ENCODE data around the gene OCRL.
"Not testable (repeated sequence)": the region's sequence is repeated elsewhere in the genome, so short reads cannot be mapped to it uniquely, and the experiment has no call there.

The OCRL gene

DNA sequence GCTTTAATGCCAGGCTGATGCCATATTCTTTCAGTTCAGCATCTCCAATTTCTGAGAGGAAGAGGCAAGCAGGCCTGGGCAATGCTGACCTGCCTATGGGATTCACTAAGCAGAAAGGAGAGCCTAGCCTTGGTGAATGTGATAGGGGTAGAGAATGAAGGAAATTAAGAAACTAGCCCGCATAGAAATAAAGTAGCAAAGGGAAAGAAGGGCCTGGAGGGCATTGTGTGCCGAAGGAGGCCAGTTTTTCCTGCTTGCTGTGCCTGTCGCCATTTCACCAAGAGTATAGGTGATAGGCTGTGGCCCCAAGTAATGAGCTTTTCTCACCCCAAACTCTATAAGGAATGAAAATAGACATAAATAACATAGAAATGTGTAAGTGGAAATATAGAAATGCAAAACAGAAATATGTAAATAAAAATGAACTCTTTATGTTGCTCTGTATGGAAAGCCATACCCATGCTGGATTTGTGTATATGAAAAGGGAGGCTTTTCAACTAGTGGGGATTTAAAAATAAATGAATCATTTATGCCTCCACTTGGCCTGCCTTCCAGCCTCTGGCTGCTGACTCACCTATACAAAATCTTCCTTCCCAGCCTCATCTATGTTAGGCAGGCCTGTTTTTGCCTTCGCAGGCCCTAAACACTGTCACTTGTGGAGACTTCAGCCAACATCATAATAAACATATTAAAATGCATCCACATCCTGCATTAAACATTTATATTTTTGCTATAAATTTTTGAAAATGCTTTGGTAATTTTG is 5.1 kb upstream of the OCRL start:
- peak; percentile 23 for DNase-seq (ENCODE audit: low spot score)

DNA sequence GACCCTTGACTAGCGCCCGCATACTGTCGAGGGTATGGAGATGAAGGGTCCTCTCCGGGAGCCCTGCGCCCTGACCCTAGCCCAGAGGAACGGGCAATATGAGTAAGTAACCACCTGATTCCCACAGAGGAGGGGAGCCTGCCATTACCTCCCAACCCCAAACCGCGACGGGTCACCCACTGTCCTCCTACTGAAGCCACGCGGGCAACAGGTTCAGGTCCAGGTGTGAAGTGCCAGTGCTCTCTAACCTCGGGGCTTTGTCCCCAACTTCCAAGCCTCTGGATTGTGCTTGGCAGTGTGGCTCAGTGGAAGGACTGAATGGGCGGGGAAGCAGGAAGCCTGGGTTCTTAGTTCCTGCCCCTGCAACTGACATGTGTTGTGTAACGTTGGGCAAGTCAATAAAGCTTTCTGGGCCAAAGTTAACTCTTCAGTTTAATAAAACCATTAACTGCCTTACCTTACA is 694 bp downstream of the OCRL start:
- DNase-seq (ENCODE audit: low spot score) = no peak

DNA sequence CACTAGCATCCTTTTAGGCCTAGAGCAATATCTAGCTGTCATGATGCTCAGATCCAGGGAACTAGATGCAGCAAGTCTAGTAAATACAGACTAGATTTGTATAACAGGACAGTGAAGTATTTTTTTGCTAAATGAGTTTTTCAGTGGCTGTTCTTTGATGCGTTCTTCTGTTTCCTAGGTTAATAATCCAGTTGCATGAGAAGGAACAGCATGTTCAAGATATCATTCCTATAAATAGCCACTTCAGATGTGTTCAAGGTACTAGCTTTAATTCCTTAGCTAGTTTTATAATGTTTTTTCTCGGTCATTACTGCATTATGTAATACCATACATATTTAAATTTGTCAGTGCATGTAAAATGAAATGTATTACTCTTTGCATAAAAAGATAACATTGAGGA is 4.7 kb downstream of the OCRL start:
- no peak for DNase-seq (ENCODE audit: low spot score)

DNA sequence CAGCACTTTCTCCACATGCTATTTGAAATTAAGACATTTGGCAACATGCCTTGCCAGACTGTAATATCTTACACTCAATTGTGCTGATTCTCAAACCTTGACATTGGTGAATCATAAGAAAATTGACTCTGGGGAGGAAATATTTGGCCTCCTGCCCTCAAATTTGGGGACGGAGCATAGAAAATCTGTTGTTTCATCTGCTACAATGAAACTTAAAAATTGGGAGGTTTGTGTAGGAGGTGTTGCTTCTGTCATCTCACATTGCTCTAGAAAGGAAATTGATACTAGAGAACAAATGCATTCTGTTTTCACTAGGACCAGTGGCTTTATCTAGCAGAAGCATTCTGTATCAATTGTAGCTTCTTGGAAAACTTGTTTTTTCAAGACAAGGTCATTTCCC is 5.3 kb downstream of the OCRL start:
- DNase-seq (ENCODE audit: low spot score) = no peak

DNA sequence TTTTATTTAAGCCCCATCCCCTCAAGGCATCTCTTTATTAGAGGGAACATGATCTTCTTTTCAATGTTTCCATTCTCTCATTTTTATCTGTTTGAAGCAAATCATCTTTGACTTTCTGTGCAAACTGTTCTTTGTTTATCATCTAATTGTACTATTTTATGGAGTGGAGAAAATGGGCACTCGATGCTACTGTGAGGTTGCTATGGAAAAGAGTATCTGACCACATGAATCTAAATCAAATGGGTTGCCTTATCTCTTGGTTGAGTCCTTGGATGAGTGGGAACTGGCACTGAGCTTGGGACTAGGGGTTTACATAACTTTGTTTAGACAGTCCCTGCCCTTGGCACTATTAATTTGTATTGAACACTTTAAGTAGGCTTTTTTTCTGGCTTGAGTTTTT is 9.1 kb downstream of the OCRL start:
- DNase-seq (ENCODE audit: low spot score) = no peak

DNA sequence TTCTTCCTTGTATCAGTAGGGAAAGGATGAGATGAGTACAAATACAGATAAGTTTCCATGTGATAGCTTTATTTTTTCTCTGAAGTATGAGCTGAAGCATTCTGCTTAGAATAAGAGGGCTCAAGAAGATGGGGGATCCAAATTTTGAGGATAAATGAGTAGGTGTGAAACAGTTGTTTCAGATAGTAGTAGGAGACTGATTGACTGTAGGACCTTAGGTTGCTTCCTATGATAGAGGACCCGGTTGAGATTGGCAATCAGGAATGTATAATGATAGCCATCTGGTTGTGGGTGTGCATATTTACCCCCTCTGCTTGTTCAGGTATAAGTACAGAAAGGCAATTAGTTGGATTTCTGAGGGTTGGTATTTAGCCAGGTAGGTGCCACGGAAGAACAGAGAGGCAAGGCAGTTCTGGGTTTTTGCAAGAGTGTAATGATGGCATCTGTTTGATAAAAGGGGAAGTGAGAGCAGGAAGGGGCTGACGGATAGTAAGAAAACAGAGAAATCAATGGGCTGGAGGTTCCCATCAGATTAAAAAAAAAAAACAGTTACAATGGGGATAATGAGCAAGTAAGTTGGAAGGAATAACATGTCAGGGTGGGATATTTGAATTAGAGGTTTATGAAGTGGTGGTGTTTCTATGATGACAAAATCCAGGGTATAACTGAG is 13.7 kb downstream of the OCRL start:
- no peak for DNase-seq (ENCODE audit: low spot score)

DNA sequence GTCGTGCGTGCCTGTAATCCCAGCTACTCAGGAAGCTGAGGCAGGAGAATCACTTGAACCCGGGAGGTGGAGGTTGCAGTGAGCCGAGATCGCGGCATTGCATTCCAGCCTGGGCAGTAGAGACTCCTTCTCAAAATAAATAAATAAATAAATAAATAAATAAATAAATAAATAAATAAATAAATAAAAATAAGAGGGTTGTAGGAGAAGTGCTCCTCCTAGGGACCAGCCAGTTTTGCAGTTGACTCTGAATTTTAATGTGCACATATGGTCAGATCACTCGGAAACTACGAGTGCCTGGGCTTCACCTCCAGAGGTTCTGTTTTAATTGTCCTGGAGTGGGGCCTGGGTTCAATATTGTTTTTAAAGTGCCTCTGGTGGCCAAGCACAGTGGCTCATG is 14.8 kb downstream of the OCRL start:
- DNase-seq (ENCODE audit: low spot score) = not testable (repeated sequence)

DNA sequence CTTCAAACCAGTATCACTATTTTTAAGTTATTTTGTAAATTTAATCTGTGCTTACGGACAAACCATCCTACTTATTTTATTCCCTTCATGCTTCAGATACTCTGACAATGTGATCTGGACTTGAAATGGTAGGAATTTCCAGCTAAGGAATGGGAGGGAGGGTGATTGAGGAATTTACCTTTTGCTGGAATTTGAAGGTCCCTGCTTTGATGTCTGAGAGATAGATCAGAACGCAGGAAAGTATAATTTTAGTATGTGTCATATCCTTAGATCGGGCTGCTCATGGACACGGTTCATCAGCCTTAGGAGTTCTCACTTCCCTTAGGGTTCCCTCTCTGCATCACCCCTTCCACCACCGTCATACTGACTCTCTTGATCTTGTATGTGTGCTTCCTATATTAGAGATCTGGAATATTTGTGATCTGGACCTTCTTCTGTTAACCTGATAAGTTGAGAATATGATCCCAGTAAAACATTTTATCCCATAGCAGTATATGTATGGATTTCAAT is 16.8 kb downstream of the OCRL start:
- peak; percentile 66 for DNase-seq (ENCODE audit: low spot score)

DNA sequence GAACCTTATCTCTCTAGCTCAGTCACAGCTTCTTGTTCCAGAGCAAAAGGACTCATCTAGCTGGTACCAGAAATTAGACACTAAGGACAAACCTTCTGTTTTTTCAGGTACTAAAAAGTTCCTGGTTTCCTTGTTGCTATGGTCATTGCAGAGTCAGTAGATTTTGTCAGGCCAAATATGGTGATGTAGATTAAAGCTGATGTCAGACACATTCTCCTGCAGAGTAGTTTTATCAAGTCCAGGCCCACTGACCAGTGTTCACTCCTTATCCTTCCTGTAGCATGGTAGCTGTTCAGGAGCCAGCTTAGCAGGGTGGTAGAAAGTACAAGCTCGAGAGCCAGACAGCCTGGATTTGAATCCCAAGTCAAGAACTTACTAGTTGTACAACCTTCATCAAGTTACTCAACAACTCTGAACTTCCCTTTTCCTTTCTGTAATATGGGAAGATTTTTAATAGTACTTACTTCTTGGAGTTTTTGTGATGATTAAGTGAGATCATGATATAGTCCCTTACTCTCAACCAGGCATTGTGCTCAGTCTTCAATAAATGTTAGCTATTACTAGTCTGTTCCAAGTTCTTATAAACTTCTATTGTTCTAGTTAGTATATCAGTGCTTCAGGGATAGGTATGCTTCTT is 17.9 kb downstream of the OCRL start:
- peak; percentile 21 for DNase-seq (ENCODE audit: low spot score)

DNA sequence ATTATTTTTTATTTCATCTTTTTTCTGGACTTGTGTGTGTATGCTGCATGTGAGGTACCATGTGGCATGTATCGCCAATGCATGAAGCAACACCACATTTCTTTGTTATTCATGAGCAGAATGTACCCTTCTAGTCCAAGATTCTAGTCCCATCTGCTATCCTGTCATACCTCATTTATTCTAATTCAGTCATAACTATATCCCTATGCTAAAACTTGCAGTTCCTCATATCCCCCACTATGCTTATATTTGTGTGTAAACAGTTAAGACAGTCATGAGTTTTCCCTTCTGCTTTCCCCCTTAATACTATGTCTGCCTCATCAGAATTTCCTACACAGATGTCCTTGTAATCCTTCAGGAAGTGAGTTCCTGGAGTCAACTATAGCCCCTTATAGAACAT is 19.7 kb downstream of the OCRL start:
- DNase-seq (ENCODE audit: low spot score) = no peak

DNA sequence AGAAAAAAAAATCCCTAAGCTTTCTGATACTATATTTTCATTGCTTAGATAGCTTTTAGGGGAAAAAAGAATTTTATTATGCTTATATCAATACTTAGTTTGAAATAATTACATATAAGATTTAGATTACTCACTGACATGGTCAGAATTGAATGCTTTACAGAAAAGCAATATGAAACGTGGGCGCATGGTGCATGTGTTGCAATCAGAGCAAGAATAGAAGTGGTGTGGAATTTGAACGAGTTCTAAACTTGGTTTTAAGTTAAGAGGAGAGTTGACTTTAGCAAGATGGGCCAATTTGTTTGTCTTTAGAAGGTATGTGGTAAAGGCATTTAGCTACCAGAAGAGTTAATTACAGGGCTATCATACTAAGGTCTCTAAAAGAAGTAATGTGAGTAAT is 21.4 kb downstream of the OCRL start:
- no peak for DNase-seq (ENCODE audit: low spot score)

DNA sequence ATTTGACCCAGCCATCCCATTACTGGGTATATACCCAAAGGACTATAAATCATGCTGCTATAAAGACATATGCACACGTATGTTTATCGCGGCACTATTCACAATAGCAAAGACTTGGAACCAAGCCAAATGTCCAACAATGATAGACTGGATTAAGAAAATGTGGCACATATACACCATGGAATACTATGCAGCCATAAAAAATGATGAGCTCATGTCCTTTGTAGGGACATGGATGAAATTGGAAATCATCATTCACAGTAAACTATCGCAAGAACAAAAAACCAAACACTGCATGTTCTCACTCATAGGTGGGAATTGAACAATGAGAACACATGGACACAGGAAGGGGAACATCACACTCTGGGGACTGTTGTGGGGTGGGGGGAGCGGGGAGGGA is 24.3 kb downstream of the OCRL start:
- not testable (repeated sequence) for DNase-seq (ENCODE audit: low spot score)

DNA sequence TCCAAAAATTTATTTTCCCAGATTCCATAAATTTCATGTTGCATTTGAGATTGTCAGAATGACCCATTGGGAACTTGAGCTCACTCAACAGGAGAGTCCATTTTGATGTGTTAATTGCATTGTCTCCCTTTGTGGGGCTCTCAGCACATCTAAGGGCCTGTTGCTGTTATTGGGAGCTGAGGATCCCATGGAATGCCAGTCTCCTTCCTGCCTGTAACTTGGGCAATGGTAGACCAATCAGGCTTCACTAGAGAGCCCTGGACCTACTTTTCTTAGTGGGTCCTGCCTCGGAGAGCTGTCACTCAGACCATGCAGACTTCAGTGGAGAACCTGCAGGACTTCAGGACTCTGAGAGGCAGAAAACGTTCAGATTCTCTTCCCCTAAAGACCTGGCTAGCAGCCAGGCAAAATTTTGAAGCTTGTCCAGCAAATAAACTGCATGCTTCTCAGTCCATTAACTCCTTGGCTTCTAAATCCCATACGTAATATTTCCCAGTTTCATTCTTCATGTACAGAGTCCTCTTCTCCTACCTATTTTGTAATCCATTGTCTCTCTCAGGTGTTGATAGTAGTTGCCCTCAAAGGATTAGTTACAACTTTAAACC is 25.1 kb downstream of the OCRL start:
- DNase-seq (ENCODE audit: low spot score) = peak; percentile 2

DNA sequence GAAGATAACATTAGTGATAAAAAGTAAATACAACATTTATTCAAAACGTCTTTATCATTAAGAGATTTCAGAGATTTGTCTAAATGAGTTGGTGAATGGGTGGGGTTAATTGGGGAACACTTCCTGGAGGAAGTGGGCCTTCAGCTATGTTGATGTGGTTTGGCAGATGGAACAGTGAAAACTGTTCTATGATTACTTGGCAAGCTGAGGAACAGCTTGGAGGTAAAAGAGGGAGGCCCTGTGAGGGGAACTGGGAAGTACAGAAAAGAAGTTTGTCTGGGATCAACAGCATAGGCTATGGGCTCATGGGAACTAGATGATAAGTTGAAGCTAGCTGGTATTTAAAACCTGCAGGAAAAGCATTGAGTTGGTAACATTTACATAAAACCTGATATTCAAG is 26.0 kb downstream of the OCRL start:
- no peak for DNase-seq (ENCODE audit: low spot score)

DNA sequence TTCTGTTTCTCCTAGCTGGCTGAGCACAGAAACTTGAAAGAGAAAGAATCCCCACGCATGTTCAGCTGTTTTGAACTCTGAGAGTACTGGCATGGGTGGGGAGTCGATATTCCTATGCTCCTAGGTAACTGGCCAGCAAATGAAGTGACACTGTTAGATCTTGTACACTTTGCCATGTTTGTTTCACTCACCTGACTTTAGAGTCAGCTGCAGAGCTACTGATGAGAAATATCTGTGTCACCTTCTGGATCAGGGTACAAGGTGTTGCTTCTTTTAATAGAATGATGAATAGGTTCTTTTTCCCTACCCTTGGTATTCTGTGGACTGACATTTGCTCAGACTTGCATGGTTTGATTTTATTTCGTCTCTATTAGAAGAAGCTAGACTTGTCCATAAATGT is 28.3 kb downstream of the OCRL start:
- no peak for DNase-seq (ENCODE audit: low spot score)

DNA sequence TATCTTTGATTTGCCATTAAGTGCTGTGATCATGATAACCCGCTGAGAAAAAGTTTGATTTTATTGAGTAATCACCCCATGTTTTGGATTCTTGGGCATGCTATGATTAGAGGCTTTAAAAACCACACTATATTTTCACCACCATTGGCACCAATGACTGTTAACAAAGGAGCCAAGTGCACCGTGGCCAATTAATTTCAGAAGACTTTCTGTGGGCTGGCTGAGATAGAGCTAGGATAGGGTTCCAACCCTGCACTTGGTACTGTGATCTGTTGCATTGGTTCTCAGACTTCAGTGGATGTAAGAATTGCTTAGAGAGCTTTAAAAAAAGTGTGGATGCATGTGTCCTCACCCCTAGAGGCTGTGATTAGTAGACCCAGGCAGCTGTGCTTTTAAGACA is 32.4 kb downstream of the OCRL start:
- no peak for DNase-seq (ENCODE audit: low spot score)

DNA sequence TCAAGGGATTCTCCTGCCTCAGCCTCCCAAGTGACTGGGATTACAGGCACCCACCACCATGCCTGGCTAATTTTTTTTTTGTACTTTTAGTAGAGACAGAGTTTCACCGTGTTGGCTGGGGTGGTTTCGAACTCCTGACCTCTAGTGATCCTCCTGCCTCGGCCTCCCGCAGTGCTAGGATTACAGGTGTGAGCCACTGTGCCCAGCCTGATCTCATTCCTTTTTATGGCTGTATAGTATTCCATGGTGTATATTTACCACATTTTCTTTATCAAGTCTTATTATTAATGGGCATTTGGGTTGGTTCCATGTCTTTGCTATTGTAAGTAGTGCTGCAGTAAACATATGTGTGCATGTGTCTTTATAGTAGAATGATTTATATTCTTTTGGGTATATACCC is 33.6 kb downstream of the OCRL start:
- DNase-seq (ENCODE audit: low spot score) = not testable (repeated sequence)

DNA sequence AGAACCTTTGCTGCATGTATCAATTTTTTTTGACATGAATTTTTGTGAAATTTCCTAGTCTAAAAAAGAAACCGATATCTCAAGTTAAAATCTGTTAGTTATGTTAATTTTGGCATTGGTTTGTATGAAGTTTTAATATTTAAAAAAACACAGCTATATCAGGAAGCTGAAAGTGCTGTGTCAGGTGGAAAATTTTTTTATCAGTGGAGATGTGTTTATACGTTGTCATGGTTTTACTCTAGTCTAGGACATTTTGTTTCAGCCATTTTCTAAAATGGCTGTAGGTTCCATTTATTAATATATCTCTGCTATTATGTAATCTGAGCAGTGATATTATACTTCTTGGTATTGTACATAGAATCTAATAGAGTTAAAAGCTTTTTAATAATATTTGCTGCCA is 34.2 kb downstream of the OCRL start:
- no peak for DNase-seq (ENCODE audit: low spot score)

DNA sequence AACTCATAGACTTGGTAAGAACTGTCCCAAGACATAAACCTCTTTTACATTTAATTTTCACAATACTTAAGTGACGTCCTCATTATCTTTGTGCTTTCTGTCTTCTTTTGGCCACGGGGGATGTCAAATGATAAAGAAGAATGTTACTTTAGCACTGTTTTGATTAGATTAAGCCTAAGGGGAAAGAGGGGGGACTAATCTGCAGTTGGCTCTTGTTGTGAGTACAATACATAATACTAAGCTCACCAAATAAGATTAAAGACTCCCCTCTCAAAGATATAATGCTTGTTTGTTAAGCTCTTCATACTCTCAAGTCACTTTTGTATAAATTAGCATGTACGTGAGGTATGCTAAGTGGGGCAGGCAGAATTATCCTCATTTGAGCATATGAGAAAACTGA is 36.5 kb downstream of the OCRL start:
- DNase-seq (ENCODE audit: low spot score) = no peak

DNA sequence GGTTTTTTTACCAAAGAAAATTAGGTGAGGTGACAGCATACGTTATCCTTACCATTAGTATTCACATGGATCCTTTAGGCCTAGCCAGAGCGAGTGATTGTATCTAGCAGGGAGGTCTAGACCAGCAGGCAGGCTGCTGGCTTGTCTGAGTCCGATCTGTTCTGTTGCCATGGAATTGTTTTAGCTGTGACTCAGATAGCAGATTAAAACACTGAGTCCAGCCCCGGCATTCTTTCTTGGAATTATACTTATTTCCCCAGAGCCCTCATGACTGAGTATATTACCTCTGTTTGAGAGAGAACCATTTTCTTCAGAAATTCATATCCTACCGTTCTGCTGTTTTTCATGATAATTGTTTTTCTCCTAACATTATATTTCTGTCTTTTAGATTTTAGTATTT is 37.4 kb downstream of the OCRL start:
- peak; percentile 15 for DNase-seq (ENCODE audit: low spot score)

DNA sequence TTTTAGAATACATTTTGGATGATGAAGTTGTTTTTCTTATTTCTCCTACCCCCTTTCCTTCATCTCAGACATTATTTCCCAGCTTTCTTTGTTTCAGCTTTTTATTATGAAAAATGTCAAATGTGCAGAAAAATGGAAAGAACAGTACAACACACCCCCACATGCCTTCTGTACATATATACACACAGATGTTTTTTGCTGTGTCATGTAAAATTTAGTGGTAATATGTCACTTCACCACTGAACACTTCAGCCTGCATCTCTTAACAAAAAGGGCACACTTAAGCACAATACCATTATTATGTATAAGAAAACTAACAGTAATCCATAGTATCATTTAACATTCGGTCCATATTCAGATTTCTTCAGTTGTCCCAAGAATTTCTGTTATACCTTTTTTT is 37.8 kb downstream of the OCRL start:
- DNase-seq (ENCODE audit: low spot score) = no peak

DNA sequence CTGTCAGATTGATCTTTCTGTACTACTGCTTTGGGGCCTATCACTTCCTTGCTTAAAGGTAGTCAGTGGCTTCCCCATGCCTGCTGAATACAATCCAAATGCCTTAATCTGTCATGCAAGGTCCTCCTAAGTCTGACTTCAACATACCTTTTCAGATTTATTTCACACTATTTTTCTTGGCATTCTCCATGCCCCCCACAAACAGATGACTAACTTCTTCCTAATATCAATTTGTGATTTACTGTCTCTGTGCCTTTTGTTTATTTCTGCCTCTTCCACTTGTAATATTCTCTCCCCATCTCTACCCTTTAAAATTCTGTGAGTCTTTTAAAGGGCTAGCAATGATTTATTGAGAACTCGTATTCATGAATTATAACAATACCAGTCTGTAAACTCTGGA is 41.8 kb downstream of the OCRL start:
- no peak for DNase-seq (ENCODE audit: low spot score)

DNA sequence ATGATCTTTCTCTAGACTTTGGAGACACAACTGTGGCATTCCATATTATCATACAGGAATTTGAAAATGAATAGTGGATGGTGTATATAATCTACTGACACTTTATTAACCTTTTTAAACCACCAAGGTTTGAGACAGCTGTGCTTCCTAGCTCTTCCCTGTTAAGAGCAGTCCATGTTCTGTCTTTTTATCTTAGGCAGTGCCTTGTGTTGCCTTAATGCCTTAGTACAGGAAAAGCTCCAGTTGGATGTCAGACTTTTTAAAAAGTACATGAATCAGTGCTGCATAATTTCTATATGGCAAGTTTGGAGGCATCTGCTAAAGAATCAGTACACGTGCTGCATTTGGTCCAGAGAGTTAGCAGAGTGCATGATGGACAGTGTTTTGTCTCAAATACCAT is 45.1 kb downstream of the OCRL start:
- DNase-seq (ENCODE audit: low spot score) = no peak

Data from kidney tubule cell (primary cell).